Gastroesophageal sphincter (tissue), 4 donors: ENCODE data around the gene PDE12. TPM values are rescaled to one million over a fixed set of nuclear protein-coding genes. Genes with fewer than 3 reads are reported as not detected.

Experiments
- ATAC-seq: fragments of 150-250 bp; one replicate; pipeline ENCODE4 v1.9.1; 2016; ENCODE audit warnings: mild to moderate bottlenecking, moderate library complexity
- H3K27ac ChIP-seq, 4 donors: fragments of 200-600 bp; sonication (generic) in 3 of 4; 1 replicate in 3 of 4; 2 replicates in 1 of 4; pipeline ENCODE4 v1.5.1; 2016 to 2019
- H3K27me3 ChIP-seq: fragments of 200-600 bp; sonication (generic); one replicate; pipeline ENCODE4 v1.5.1; 2019
- H3K36me3 ChIP-seq, 2 donors: fragments of 200-600 bp; sonication (generic); one replicate each; pipeline ENCODE4 v1.5.1; 2019; ENCODE audit warnings: control low read depth in 1 of 2
- H3K4me1 ChIP-seq, 3 donors: fragments of 200-600 bp; sonication (generic); 1 replicate in 2 of 3; 2 replicates in 1 of 3; pipeline ENCODE4 v1.5.1; 2016 to 2019; ENCODE audit warnings: control low read depth in 2 of 3
- H3K4me3 ChIP-seq, 2 donors: fragments of 200-600 bp; sonication (generic); one replicate each; pipeline ENCODE4 v1.5.1; 2019; ENCODE audit warnings: mild to moderate bottlenecking in 1 of 2, moderate library complexity in 1 of 2
- H3K9me3 ChIP-seq, 3 donors: fragments of 200-600 bp; sonication (generic); one replicate each; pipeline ENCODE4 v1.5.1; 2017 to 2019; ENCODE audit warnings: control low read depth in 2 of 3
- CTCF ChIP-seq, 4 experiments: fragments of 200-600 bp in 2 of 4; fragments of 450-650 bp in 2 of 4; sonication (generic) in 1 of 4; IDR thresholded peaks; one replicate each; pipeline ENCODE4 v1.5.1; 2017 to 2019; ENCODE audit warnings: antibody characterized with exemption in 4 of 4, mild to moderate bottlenecking in 2 of 4, moderate library complexity in 2 of 4
- EP300 ChIP-seq: sonication (generic); formaldehyde crosslinking; IDR thresholded peaks from one replicate; pipeline ENCODE4 v1.6.1; 2017; ENCODE audit warnings: antibody characterized with exemption, mild to moderate bottlenecking
- POLR2A ChIP-seq, 2 donors: fragments of 450-650 bp; IDR thresholded peaks; one replicate each; pipeline ENCODE4 v1.6.1; 2017; ENCODE audit warnings: antibody characterized with exemption in 2 of 2, mild to moderate bottlenecking in 2 of 2, moderate library complexity in 1 of 2
- POLR2AphosphoS5 ChIP-seq: sonication (generic); formaldehyde crosslinking; IDR thresholded peaks from one replicate; pipeline ENCODE4 v1.6.1; 2017; ENCODE audit warnings: antibody characterized with exemption
- WGBS, 2 donors: methylation state at CpG; one replicate each; pipeline ENCODE4 v1.1.5; 2018; ENCODE audit warnings: low coverage in 1 of 2; 5-methylcytosine and 5-hydroxymethylcytosine counted together
- total RNA-seq, 4 donors: library from RNA; depleted of rRNA; stranded (reverse); fragments of >200 nt; gene quantifications; one replicate each; pipeline ENCODE4 v1.1.0, GENCODE V29; 2016

PDE12 gene
- total RNA-seq, 4 donors from 2014 or later, result 16.0 to 29.9 (median 21.7) TPM

GRCh38 chr3:57544181-57545125 is 11.6 kb upstream of the PDE12 start, which contains the start of gene DNAH12:
DNAH12 (minus strand) TSS chr3:57544344; CDS start chr3:57542870, 1,474 bp downstream.
- no peaks in the 10 kb centered on the region for H3K36me3 ChIP-seq
- TF ChIP-seq CTCF (IDR thresholded peaks at IDR 0.05) (no peak), EP300 (no peak), POLR2AphosphoS5 (no peak), POLR2A (IDR thresholded peaks at IDR 0.05) (no peak)
- no peaks in the 10 kb centered on the region for H3K9me3 ChIP-seq
- peaks cover 14% of the 10 kb centered on the region for H3K27me3 ChIP-seq
- WGBS, 2 donors, result 10 to 13% methylated on average over 13 to 17 of the region's 20 CpGs
- no peak within 1 kb of the TSS for H3K27ac ChIP-seq
- ATAC-seq, result no peak
- H3K4me3 ChIP-seq, result peak within 1 kb of the TSS in 1 of 2 donors; percentile 24
- peaks cover 0 to 12% (median 2%) of the 10 kb centered on the region in 3 donors for H3K4me1 ChIP-seq

- H3K36me3 ChIP-seq, result no peaks in the 10 kb centered on the region
- H3K4me1 ChIP-seq, result peaks cover 0 to 12% (median 2%) of the 10 kb centered on the region in 3 donors
- H3K27me3 ChIP-seq, result peaks cover 14% of the 10 kb centered on the region
- H3K4me3 ChIP-seq, result no peak overlapping the region
- H3K27ac ChIP-seq, result no peak overlapping the region
- TF ChIP-seq POLR2A (IDR thresholded peaks at IDR 0.05) (no peak), CTCF (IDR thresholded peaks at IDR 0.05) (no peak), POLR2AphosphoS5 (no peak)
- no peak for ATAC-seq
- H3K9me3 ChIP-seq, result no peaks in the 10 kb centered on the region
- 69% methylated on average over 7 of the region's 7 CpGs; no CpG with 5 or more reads in 1 of the 2 donors for WGBS, 2 donors
These were observed 10.3 kb upstream of the PDE12 start for GRCh38 chr3:57545636-57546268.

- ATAC-seq, result no peak
- no peaks in the 10 kb centered on the region for H3K9me3 ChIP-seq
- no peak overlapping the region for H3K27ac ChIP-seq
- no peaks in the 10 kb centered on the region for H3K36me3 ChIP-seq
- WGBS, 2 donors, result 89 to 100% methylated on average over 1 of the region's 1 CpG
- TF ChIP-seq POLR2AphosphoS5 (no peak), POLR2A (IDR thresholded peaks at IDR 0.05) (no peak), CTCF (IDR thresholded peaks at IDR 0.05) (no peak), EP300 (no peak)
- peaks cover 0 to 12% (median 2%) of the 10 kb centered on the region in 3 donors for H3K4me1 ChIP-seq
- H3K27me3 ChIP-seq, result peaks cover 14% of the 10 kb centered on the region
- H3K4me3 ChIP-seq, result no peak overlapping the region
These were observed 9.5 kb upstream of the PDE12 start for GRCh38 chr3:57546616-57547015.

GRCh38 chr3:57555306-57555705 is 768 bp upstream of the PDE12 start:
- Histone ChIP-seq H3K27ac (peak overlapping the region; percentile 85 to 96 (median 92)), H3K27me3 (no peaks in the 10 kb centered on the region), H3K9me3 (no peaks in the 10 kb centered on the region), H3K4me3 (peak overlapping the region; percentile 93), H3K4me1 (peaks cover 7 to 45% (median 26%) of the 10 kb centered on the region in 3 donors), H3K36me3 (peaks cover 0 to 14% of the 10 kb centered on the region in 2 donors)
- WGBS, 2 donors, result 30 to 43% methylated on average over 8 of the region's 8 CpGs
- no peak for ATAC-seq
- TF ChIP-seq POLR2A (IDR thresholded peaks at IDR 0.05) (no peak), POLR2AphosphoS5 (no peak), CTCF (IDR thresholded peaks at IDR 0.05) (no peak), EP300 (no peak)
